GM12878 (cell line): ENCODE data around the gene CAMKMT. TPM values are rescaled to one million over a fixed set of nuclear protein-coding genes. Genes with fewer than 3 reads are reported as not detected.

Experiments
- ATF2 ChIP-seq: IDR thresholded peaks from 2 replicates; pipeline ENCODE4 v1.6.1; 2012; ENCODE audit warnings: low read length, inconsistent platforms
- BHLHE40 ChIP-seq, 2 experiments: fragments of 450-650 bp in 1 of 2; IDR thresholded peaks; 2 replicates each; pipeline ENCODE4 v1.6.1; 2011 to 2017; ENCODE audit warnings: low read depth in 2 of 2, borderline replicate concordance in 1 of 2, improper control_type of control experiment in 1 of 2, low read length in 1 of 2, mild to moderate bottlenecking in 1 of 2
- CEBPZ ChIP-seq: fragments of 150-350 bp; IDR thresholded peaks from 2 replicates; pipeline ENCODE4 v1.6.1; 2016; ENCODE audit warnings: low read depth, low read length
- FOXM1 ChIP-seq: IDR thresholded peaks from 2 replicates; pipeline ENCODE4 v1.6.1; 2012; ENCODE audit warnings: low read depth, mild to moderate bottlenecking, inconsistent platforms, low read length, moderate library complexity
- HDGF ChIP-seq: fragments of 450-650 bp; IDR thresholded peaks from 2 replicates; pipeline ENCODE4 v1.6.1; 2016; ENCODE audit warnings: antibody characterized with exemption
- HSF1 ChIP-seq: fragments of 150-350 bp; IDR thresholded peaks from 2 replicates; pipeline ENCODE4 v1.6.1; 2014; ENCODE audit warnings: mild to moderate bottlenecking, low read depth, low read length
- MXI1 ChIP-seq: fragments of 150-350 bp; IDR thresholded peaks from 2 replicates; pipeline ENCODE4 v1.6.1; 2011; ENCODE audit warnings: low read depth, mild to moderate bottlenecking, inconsistent platforms, low read length, improper control_type of control experiment
- PAX5 ChIP-seq: IDR thresholded peaks from 2 replicates; pipeline ENCODE4 v1.6.1; 2011; ENCODE audit warnings: low read depth, low read length, borderline replicate concordance
- PBX3 ChIP-seq: IDR thresholded peaks from 2 replicates; pipeline ENCODE4 v1.6.1; 2011; ENCODE audit warnings: mild to moderate bottlenecking, low read depth, low read length, moderate library complexity; ENCODE audit not compliant: insufficient replicate concordance
- POU2F2 ChIP-seq: IDR thresholded peaks from 3 replicates; pipeline ENCODE4 v1.6.1; 2011; ENCODE audit warnings: low read depth, mild to moderate bottlenecking, low read length, borderline replicate concordance
- REST ChIP-seq: IDR thresholded peaks from 2 replicates; pipeline ENCODE4 v1.6.1; 2012; ENCODE audit warnings: mild to moderate bottlenecking, low read depth, low read length
- RFX5 ChIP-seq: IDR thresholded peaks from 2 replicates; pipeline ENCODE4 v1.6.1; 2011; ENCODE audit warnings: low read depth, low read length, improper control_type of control experiment
- SKIL ChIP-seq: fragments of 450-650 bp; IDR thresholded peaks from 2 replicates; pipeline ENCODE4 v1.6.1; 2017; ENCODE audit warnings: mild to moderate bottlenecking, low read depth, inconsistent platforms; ENCODE audit not compliant: poor library complexity, severe bottlenecking
- SMC3 ChIP-seq: IDR thresholded peaks from 2 replicates; pipeline ENCODE4 v1.6.1; 2011; ENCODE audit warnings: low read length, improper control_type of control experiment, borderline replicate concordance
- WRNIP1 ChIP-seq: IDR thresholded peaks from 2 replicates; pipeline ENCODE4 v1.6.1; 2011; ENCODE audit warnings: low read depth, low read length, improper control_type of control experiment, borderline replicate concordance
- ZNF217 ChIP-seq: fragments of 450-650 bp; IDR thresholded peaks from 2 replicates; pipeline ENCODE4 v1.6.1; 2017; ENCODE audit warnings: antibody characterized with exemption, mild to moderate bottlenecking
- polyA plus RNA-seq, 11 experiments: library from polyadenylated mRNA; depleted of rRNA in 4 of 11; unstranded in 6 of 11; stranded (reverse) in 5 of 11; fragments of >200 nt; fragmentation: Nextera tagmentation in 4 of 11; fragmentation: Illumina TruSeq in 1 of 11; extraction: Ambion mirVana in 4 of 11; extraction: Trizol in 1 of 11; gene quantifications; 1 replicate in 1 of 11; 2 replicates in 10 of 11; pipeline versions ENCODE4 v1.2.1 to v1.2.3, GENCODE V29; 2011 to 2016; ENCODE audit warnings: inconsistent platforms in 2 of 11, missing spikeins in 2 of 11, low read depth in 1 of 11
- total RNA-seq, 4 experiments: library from RNA; depleted of rRNA in 3 of 4; stranded (reverse); fragments of >200 nt in 3 of 4; fragmentation: Illumina TruSeq in 1 of 4; extraction: Trizol in 1 of 4; gene quantifications; 2 replicates each; pipeline versions ENCODE4 v1.2.1 to v1.2.3, GENCODE V29; 2013 to 2021

CAMKMT gene
- total and polyA plus RNA-seq, 10 of the 15 experiments (the other 5 are each of a cell fraction or from before 2014, with no cell fraction given) = 2.7 to 16.0 (median 11.8) TPM

GRCh38 chr2:44616667-44617155 lies 255.0 kb downstream of the CAMKMT start (continued):
- TF ChIP-seq SMC3 (no peak), CEBPZ (no peak), PBX3 (no peak), WRNIP1 (no peak), PAX5 (no peak), POU2F2 (no peak), SKIL (peak; percentile 68), FOXM1 (peak; percentile 62; the same call in 1 of the 2 replicates), HSF1 (no peak), ATF2 (peak; percentile 95), REST (no peak), HDGF (no peak), RFX5 (no peak), MXI1 (no peak), ZNF217 (peak; percentile 70; the same call in 1 of the 2 replicates), BHLHE40 (IDR thresholded peaks at IDR 0.05; ENCODE audit: borderline replicate concordance in 1 of 2, low read depth in 2 of 2, low read length in 1 of 2) (peak in 1 of 2 experiments; percentile 9; a peak in 1 of 4 replicates)
